Measurements from ENCODE around the gene SHMT2. TPM values are rescaled to one million over a fixed set of nuclear protein-coding genes. Genes with fewer than 3 reads are reported as not detected.
A peak's percentile ranks its signal among the peaks of the same experiment; 100 is the strongest.

Gene SHMT2
- total and polyA plus RNA-seq, 8 donors: 20.0 to 183 (median 55.5) TPM

GRCh38 chr12:57196439-57196838 lies 33.1 kb upstream of the SHMT2 start:
- H3K4me3 ChIP-seq: no peak overlapping the region
- no peak for DNase-seq
- ATAC-seq: peak in 1 of 4 donors; percentile 18
- TF ChIP-seq CTCF (IDR thresholded peaks at IDR 0.05): no peak
- no peaks in the 10 kb centered on the region for H3K4me1 ChIP-seq
- no peak for FAIRE-seq
- H3K27me3 ChIP-seq: no peaks in the 10 kb centered on the region
- WGBS, 2 donors: 59 to 75% methylated on average over 4 of the region's 4 CpGs
- H3K9me3 ChIP-seq: no peaks in the 10 kb centered on the region
- H3K36me3 ChIP-seq: no peaks in the 10 kb centered on the region
- intact Hi-C loops (cut with DNase I): no loop called here
- H3K27ac ChIP-seq: no peak overlapping the region

GRCh38 chr12:57196956-57197355 lies 32.6 kb upstream of the SHMT2 start:
- Histone ChIP-seq H3K4me3 (no peak overlapping the region), H3K4me1 (no peaks in the 10 kb centered on the region), H3K27ac (no peak overlapping the region), H3K36me3 (no peaks in the 10 kb centered on the region), H3K27me3 (no peaks in the 10 kb centered on the region), H3K9me3 (no peaks in the 10 kb centered on the region)
- DNase-seq: no peak
- FAIRE-seq: no peak
- TF ChIP-seq CTCF (IDR thresholded peaks at IDR 0.05): no peak
- 85 to 90% methylated on average over 22 of the region's 22 CpGs for WGBS, 2 donors
- no peak for ATAC-seq
- intact Hi-C loops (cut with DNase I): no loop called here

GRCh38 chr12:57198329-57198728 lies 31.2 kb upstream of the SHMT2 start:
- TF ChIP-seq CTCF (IDR thresholded peaks at IDR 0.05): no peak
- Histone ChIP-seq H3K4me3 (no peak overlapping the region), H3K9me3 (no peaks in the 10 kb centered on the region), H3K27me3 (no peaks in the 10 kb centered on the region), H3K36me3 (no peaks in the 10 kb centered on the region), H3K27ac (no peak overlapping the region), H3K4me1 (no peaks in the 10 kb centered on the region)
- FAIRE-seq (no peak), DNase-seq (no peak), ATAC-seq (no peak)
- 91 to 95% methylated on average over 17 of the region's 17 CpGs for WGBS, 2 donors
- intact Hi-C loops (cut with DNase I): no loop called here

- intact Hi-C loops (cut with DNase I): no loop called here
- no peaks in the 10 kb centered on the region for H3K4me1 ChIP-seq
- ATAC-seq (no peak), FAIRE-seq (no peak), DNase-seq (no peak)
- no peaks in the 10 kb centered on the region for H3K27me3 ChIP-seq
- no peak overlapping the region for H3K4me3 ChIP-seq
- H3K36me3 ChIP-seq: no peaks in the 10 kb centered on the region
- no peaks in the 10 kb centered on the region for H3K9me3 ChIP-seq
- WGBS, 2 donors: 83% methylated on average over 15 of the region's 15 CpGs
- no peak for TF ChIP-seq CTCF (IDR thresholded peaks at IDR 0.05)
- H3K27ac ChIP-seq: no peak overlapping the region
Measured at GRCh38 chr12:57199191-57199590, 30.3 kb upstream of the SHMT2 start.

GRCh38 chr12:57200497-57200896 lies 29.0 kb upstream of the SHMT2 start:
- 87 to 88% methylated on average over 15 of the region's 15 CpGs for WGBS, 2 donors
- FAIRE-seq (no peak), ATAC-seq (no peak), DNase-seq (no peak)
- Histone ChIP-seq H3K4me3 (no peak overlapping the region), H3K36me3 (no peaks in the 10 kb centered on the region), H3K9me3 (no peaks in the 10 kb centered on the region), H3K27ac (no peak overlapping the region), H3K4me1 (no peaks in the 10 kb centered on the region), H3K27me3 (no peaks in the 10 kb centered on the region)
- TF ChIP-seq CTCF (IDR thresholded peaks at IDR 0.05): no peak
- intact Hi-C loops (cut with DNase I): no loop called here
